GM18861 (cell line): Measurements from ENCODE around the gene WDR38.

Experiments used
- ATAC-seq: cut with Tn5 transposase; IDR thresholded peaks from one replicate; pipeline ENCODE4 v1.9.1; 2021; ENCODE audit not compliant: unreplicated experiment

Gene WDR38

DNA sequence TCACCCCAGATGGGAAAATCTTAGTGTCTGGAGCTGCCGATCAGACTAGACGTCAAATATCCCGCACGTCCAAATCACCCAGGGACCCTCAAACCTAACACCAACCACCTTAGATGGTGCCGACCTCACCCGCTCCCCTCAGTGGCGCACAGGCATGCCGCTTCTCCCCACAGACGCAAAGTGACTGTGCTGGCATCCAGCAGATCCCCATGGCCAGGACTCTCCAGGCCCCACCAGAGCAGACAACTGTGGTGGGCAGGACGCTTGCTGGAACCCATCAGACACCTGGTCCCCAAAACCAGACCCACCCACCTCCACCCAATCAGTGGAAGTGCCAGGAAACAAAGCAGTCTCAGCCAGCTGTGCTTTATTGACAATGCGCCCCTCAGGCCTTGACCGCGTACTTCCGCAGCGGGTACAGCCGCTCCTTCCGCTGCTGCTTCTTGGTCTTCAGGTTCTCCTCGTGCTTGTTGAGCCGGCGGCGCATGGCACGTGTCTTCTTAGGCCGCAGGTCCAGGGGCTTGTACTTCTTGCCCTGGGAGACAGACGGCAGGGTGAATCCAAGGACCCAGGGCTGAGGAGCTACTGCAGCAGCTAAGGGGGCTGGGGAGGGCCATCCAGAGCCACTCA lies 4.4 kb downstream of the WDR38 start:
- ATAC-seq = no peak

DNA sequence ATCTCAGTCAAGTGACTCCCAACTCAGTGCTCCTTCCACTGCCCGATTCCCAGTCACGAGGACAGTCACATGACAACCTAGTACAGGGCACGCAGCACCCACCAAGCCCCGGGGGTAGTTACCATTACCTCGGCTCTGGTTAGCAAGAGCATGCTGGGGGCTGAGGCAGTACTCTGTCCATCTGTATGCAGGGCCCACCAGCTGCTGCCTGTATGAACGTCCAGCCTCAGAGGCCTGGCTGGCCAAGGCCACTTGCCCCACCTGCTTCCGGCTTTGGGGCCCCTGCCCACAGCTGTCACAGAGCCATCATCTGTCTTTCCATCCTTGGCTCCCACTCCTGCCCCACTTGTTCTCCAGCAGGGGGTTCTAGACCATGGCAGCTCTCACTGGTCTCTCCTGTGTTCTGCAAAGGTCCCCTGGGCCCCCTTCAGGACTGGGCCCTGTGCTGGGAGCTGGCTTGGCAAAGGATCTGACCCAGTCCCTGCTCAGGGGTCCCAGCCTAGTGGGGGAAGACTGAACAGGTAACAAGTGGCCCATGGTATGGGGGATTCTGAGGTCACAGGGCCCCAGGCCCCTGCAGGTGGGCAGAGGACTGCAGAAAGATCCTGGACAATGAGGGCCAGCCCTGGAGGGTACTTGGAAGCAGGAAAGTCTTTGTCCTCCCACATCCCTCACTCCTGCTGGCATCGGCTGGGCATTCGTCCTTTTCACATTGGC lies 5.2 kb downstream of the WDR38 start:
- no peak for ATAC-seq

DNA sequence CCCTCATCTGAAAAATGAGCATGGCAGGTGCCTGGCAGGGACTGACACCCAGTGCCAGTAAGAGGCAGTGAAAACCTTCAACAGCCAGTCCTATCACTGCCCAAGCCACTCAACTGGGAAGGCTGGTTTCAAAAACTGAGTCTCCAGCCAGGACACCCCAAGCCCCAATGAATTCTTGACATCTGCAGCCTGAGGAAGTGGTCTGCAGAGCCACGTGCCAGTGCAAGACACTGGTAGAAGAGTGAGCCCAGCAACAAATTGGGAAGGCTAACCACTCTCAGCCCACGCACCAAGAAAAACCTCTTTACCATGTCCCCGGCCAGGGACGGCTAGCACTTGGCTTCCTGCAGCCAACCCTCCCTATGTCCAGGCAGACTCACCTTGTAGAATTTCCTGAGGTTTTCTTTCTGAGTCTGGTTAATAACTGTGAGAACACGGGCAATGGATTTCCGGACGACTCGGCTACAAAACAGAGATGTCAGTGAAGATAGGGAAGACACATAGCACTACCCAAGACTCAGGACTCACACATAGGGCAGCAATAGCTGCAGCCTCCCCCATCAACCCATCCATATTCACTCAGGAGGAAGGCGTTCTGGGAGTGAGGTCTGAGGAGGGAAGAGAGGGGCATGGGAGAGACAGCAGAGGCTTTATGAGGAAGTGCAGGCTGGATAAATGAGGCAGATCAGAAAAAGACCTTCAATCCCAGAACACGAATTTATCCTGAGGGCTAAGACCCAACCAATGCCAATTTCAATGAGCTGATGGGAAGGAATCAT lies 6.7 kb downstream of the WDR38 start:
- no peak for ATAC-seq

DNA sequence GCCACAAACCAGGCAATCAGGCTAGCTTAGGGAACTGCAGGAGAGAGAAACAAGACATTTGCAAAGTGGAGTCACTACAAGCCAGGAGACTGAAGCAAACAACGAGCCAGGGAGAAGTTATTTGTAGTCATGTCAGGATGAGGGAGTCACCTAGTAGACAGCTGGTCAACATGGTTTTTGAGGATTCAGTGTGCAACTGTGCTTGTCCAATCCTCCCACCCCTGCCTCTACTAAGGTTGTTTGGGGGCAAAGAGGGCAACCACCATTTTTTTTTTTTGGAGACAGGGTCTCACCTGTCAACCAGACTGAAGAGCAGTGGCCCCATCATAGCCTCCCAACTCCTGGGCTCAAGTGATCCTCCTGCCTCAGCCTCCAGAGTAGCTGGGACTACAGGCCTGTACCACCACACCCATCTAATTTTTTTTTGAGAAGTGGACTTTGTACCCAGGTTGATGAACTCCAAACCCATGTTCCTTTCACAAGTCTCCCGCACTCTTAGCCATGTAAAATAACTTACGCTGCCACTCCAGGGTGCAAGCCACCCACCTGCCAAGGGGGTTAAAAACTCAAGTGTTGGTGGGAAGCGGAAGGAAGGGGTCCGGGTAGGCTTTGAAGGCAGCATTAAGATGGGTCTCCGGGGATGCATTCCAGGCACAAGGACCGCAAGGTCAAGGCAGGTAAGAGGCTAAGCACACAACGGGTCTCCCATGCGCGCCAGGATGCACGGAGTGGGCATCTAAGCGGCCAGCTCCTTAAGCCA lies 7.5 kb downstream of the WDR38 start:
- no peak for ATAC-seq

DNA sequence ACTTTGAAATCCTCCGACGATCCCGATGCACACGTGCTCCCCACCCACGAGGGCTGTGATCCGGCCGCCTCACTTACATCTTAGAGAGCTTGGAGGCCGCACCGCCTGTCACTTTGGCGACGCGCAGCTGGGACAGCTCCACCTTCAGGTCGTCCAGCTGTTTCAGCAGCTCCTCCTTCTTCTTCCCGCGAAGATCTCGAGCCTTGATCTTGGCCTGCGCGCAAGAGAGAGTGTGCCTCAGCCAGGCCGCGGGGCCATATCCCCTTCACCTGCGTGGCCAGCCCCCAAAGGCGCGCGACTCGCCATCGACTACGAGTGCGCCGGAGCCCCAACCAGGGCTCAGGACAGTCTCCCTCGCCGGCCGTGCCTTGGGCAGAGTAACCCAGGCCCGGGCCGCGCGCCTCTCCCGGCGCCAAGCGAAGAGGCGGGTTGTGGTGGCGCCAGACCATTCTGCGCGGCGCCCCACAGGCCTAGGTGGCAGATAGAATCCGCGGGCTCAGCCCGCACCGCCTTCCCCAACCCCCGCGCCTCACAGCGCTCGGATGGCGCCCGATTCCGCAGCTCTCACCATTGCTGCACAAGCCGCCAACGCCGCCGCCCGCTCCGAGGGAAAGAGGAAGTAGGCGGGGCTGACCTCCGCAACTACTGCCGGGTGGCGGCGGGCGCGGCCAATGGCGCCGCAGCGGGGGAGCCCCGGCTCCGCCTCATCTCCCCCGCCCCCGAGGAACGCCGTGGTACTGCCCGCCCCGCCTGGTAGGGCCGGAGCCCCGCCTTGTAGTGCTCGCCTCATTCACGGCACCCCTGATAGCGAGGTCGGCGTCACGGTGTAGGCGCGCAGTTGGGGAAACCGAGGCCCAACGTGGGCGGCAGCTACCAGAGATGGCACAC lies 8.3 kb downstream of the WDR38 start, which contains the start of the genes ARPC5L and RPL35:
Gene ARPC5L, plus strand, starts transcription at position 789 of the 888 bp plus-strand sequence. CDS start 7,161 bp downstream, outside the sequence.
Gene RPL35, minus strand, starts transcription at position 616 of the 888 bp plus-strand sequence. Its CDS starts 45 bp downstream, at position 571.
- ATAC-seq = peak; percentile 76

DNA sequence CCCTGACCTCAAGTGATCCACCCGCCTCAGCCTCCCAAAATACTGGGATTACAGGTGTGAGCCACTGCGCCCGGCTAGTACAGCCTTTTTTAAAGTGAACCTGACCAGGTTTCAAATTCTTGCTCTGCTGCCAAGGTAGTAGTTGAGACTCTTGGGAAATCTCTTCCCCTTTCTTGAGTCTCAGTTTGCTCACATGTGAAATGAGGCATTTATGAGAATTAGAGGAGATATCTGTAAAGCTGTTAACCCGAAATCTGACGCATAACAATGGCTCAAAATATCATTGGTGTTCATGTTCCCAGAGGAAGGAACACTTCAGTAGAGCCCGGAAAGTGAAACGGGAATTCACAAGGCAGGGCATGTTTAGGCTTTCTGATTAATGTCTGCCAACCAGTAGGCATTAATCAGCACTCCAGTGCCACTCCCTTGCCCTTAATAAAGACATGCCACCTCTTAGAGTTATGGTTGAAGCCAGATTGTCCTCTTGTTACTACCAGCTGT lies 10.2 kb downstream of the WDR38 start:
- no peak for ATAC-seq

DNA sequence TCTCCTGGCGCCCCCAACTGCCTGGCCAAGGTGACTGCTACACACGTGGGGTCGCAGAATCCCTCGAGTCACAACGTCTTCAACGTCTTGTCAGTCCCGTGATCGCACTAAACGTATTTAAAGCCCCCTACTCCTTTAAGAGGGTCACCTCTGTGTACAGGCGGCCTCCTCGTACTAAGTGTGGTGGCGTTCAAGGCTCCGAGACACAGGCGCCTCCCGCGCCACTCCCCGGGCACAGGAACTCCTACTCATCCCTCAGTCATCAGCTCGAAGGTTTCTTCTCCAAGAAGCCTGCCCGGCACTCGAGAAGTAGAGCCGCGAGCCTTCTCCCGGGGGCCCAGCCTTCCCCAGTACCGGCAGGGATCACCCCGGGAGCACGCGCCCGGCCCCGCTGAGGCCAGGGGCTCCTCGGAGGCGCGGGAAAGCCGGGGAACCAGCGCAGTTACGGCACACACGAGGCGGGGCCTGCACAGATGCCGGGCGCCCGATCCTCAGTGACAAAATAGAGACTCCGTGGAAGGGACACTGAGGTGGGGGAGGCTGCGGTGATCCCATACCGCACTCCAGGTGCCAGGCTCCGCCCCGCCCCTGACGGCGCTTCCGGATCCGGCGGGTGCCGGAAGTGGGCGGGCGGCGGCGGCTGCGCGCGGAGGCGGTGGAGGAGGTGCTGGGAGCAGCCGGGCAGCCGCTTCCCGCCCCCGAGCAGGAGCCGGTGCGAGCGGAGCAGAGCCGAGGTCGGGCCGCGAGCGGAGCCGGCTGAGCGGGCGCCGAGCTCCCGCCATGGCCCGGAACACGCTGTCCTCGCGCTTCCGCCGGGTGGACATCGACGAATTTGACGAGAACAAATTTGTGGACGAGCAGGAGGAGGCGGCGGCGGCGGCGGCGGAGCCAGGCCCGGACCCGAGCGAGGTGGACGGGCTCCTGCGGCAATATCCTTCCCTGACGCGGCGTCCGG lies 15.5 kb downstream of the WDR38 start:
- ATAC-seq = peak; percentile 51

DNA sequence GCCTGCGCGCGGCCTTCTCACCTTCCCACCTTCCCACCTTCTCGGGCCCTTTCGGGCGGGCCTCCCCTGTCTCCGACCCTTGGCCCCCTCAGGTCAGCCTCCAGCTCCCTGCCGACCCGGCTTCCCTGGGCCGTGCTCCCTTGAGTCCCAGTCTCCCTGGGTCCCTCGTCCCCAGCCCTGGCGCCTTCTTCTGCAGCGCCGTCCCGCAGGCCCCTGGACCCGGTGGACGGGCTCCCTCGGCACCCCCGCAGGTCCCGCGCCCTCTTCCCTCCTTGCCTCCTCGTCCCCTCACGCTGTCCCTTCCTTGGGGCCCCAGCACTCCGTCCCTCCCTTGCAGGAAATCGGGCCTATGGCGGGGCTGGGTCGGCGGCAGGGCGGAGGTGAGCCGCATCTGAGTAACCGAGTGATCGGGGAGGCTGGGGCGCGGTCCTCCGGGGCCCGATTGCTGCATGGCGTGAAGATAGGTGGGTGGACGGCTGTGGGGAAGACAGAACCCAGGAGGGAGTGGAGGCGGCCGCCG lies 16.3 kb downstream of the WDR38 start:
- no peak for ATAC-seq

DNA sequence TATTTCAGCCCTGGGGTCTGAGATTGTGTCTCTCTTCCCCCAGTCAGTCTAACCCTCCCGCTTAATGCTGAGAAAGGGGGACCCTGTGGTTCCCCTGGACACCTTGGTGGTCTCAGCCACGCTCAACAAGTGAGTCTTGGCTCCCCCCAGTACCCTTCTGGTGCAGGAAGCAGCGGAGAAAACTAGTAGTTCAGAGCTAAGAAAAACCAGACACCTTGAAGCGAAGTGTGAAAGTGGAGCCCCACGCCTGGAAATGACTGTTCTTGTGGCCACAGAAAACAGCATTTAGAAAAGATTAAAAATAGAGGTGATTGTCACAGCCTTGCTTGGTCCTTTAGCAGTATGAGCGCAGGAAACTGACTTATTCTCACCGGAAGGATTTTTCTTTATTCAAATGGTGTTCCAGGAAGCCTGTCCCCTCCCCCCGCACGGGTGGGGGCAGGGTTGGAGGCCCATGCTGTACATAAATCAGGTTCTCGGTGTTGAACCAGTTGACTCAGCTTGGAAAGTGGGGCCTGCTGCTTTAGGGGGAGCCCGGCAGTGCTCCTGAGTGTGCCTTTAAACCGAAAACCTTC lies 16.8 kb downstream of the WDR38 start:
- ATAC-seq = peak; percentile 40

DNA sequence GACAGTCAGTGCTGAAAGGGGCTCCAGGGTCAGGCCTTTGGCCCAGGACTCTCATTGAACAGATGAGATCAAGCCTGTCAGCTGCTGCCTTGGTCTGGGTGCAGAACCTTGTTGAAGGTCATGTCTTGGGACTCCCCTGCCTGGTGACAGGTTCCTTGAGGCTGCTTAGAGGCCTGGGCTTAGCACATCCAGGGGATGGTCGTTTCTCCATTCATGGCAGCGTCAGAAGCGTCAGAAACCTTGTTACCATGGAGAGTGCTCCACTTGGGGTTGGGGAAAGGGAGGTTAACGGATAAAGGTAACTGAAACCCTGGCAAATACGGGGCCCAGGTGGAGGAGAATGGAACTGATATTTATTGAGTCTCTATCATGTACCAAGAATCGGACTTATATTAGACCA lies 17.5 kb downstream of the WDR38 start:
- no peak for ATAC-seq

DNA sequence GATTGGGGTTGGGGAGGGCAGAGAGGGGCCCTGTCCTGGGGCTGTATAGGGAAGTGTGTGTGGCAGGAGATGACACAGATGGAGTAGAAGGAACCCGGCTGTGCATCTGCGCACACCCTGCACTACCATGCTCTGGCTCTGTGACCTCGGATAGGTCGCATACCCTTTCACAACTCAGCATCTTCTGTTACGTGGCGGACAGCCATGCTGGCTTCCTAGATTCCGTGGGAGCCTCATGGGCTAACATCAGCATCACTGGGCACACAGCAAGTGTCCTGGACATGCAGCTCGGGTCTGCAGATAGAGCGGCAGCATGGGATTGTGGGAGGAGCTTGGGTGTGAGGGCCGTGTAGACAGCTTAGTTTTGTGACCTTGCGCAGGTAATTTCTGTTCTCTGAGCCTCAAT lies 17.9 kb downstream of the WDR38 start:
- no peak for ATAC-seq

DNA sequence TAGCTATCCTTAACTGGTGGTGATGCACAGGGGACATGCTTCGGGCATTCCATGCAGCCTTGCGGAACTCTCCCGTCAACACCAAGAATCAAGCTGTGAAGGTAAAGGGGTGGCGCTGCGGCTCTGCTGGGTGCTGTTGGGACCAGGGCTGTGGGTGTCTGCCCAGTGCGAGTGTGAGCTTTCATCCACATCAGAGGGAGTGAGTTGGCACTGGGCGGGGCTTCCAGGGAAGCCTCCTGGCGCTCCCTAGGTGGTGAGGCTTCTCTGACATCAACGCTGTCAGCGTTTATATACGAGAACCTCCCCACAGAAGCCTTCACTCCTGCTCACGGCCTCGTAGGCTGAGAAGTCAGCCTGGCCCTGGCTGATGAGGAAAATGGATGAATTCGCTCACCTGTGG lies 20.4 kb downstream of the WDR38 start:
- no peak for ATAC-seq

DNA sequence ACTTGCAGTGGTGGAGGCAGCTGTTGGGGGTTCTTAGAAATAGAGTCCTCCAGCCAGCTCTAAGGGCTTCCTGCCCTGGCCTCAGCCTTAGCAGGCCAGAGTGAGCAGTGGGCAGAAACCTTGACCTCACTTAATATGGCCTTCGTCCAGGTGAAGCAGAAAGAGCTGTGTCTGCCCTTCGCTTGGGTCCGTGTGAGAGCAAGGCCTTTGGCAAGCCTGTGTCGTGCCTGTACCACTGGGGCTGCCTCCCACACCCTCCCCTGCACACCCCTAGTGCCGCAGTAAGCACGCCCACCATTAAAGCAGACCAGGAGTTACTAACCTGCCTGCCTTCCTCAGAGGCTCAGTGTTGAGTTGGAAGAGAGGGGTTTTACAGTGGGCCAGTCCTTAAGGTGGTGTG lies 22.2 kb downstream of the WDR38 start:
- no peak for ATAC-seq

DNA sequence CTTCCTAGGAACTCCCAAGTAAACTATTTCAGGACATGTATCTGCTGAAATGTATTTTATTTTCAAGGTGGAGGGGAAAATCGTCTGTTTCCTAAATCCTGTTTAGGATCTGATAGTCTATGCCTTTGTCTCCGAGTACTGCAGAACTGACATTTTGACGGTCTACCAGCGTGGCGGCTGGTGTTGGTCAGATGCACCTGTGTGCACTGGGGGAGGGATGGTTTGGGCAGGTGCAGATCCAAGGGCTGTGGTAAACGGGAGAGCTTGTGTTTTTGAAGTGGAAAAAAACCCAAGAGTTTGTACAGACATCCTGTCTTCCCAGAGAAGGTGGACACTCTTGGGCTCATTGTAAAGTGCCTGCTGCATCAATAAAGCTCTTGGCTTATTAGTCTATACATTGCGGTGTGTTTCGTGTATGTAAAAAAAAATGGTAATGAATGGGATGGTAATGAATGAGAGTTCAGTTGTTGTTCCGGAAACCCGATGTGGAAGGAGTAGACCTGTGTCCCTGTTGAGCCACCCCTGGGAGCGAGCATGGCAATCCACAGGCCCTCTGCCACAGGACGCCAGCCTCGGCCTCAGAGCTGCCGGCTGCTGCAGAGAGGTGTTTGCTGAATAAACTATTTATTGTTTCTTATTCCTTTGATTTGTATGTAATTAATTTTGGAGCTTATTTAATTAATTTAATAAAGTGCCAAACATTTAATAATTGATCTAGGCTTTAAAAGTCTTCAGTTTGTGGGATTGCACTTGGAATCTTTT lies 23.9 kb downstream of the WDR38 start:
- no peak for ATAC-seq

DNA sequence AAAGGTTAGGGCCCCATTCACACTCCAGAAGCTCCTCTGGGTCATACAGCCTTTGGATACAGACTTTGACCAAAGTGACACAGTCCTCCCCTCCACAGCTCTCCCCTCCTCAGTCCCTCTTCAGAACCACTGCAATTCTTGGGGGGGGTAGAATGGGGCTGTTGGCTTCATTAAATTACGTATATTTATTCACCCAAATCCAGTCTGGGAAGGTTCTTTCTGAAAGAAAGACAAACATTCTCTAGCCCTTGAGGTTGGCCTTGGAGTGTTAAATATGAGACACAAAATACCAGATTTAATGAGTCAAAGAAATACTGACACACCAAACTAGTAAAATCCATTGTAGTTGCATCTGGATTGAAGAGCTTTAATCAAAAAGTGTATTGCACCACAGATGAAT lies 24.8 kb downstream of the WDR38 start:
- ATAC-seq = no peak

DNA sequence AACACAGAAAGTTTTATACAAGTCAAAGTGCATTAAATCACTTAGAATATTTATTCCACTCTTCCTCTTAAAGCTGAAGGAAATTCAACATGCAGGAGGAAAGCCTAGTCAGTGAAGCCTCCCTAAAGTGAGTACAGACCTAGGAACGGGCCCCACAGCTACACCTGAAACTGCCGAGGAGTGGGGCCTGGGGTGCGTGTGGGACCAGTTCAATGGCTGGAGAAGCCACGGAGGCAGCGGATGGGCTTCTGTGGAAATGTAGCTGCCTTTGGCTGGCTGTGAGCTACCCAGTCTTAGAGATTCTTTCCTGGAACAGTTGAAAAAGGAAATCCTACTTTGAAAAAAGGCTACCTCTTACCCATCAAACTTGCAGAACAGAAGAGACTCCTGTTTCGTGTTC lies 25.3 kb downstream of the WDR38 start:
- no peak for ATAC-seq

DNA sequence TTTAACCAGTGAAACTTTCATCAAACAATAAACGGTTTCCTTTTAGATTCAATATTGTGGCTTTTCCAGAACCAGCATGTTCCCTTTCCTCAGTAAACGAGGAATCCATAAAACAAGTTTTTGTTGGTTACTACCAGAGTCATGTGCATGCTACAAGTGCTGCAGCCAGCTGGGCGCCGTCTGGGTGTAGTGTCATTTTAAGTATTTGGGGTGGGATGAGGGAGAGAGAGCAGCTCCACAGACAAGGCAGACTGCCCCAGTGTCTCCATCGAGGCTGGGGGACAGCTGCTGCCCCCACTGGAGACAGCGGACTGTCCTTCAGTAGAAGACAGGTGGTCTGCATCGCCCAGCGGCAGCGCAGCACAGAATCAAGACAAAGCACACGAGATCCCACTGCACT lies 26.0 kb downstream of the WDR38 start:
- no peak for ATAC-seq
